Measurements from ENCODE around the gene SLC12A8.
A peak's percentile ranks its signal among the peaks of the same experiment; 100 is the strongest.

The SLC12A8 gene

GRCh38 chr3:125186800-125187598 is 25.5 kb downstream of the SLC12A8 start:
- no peak for DNase-seq

GRCh38 chr3:125186261-125186787 is 26.2 kb downstream of the SLC12A8 start:
- DNase-seq, result peak; percentile 50

GRCh38 chr3:125185805-125186204 is 26.7 kb downstream of the SLC12A8 start:
- DNase-seq, result no peak

- no peak for DNase-seq
Observed at GRCh38 chr3:125179884-125180240, 32.7 kb downstream of the SLC12A8 start.

- no peak for DNase-seq
Observed at GRCh38 chr3:125179143-125179883, 33.2 kb downstream of the SLC12A8 start.

DNA sequence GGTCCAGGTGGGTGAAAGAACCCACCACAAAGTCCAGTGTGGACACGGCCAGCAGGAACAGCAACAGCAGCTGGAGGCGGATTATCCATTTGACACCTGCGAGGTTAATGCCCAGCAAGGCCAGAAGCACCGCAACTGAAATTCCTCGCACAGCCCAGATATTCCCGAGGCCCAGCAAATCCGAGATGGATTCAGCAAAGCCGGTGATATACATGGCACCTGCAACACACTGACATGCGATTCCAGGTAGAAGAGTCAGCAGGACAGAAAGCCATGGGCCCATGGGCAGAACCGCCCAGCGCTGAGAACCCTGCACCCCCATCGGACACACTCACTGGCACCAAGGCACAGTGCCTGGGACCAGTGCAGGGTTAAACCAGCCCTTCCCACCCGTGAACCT is 34.8 kb downstream of the SLC12A8 start:
- DNase-seq, result no peak

DNA sequence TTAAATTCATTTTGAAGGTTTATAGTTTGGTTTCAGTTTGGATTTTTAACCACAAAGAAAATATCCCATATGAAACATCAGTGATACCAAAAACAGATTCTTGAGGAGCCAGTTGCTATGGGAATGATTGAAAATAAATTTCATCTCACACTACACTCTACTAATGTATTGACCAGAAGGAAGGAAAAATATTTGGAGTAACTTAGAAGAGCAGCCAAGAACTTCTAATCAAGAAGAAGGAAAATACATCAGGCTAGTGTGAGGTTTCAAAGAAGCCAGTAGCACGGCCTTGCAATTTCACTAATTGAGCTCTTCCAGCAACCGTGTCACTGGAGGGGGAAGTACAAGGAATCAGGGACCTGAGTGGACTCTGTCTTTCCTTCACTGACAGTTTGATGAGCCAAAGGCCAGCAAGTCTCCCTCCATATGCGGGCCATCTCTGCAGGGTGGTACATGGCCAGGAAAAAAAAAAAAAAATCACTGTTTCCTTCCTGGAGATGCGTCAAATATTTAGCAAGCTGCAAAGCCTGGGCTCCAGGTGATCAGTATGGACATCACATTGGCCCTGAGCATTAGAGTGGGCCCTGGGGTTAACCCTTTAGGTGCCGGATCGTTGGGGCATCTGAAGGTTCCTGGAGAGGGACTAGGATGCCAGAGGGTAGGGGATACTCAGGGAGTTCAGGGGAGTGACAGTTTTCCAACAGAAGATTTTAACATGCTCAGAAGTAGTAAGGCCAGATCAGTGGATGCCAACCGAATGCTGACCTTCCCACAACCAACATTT is 37.1 kb downstream of the SLC12A8 start:
- DNase-seq, result no peak

GRCh38 chr3:125172346-125172745 is 40.2 kb downstream of the SLC12A8 start:
- no peak for DNase-seq

DNA sequence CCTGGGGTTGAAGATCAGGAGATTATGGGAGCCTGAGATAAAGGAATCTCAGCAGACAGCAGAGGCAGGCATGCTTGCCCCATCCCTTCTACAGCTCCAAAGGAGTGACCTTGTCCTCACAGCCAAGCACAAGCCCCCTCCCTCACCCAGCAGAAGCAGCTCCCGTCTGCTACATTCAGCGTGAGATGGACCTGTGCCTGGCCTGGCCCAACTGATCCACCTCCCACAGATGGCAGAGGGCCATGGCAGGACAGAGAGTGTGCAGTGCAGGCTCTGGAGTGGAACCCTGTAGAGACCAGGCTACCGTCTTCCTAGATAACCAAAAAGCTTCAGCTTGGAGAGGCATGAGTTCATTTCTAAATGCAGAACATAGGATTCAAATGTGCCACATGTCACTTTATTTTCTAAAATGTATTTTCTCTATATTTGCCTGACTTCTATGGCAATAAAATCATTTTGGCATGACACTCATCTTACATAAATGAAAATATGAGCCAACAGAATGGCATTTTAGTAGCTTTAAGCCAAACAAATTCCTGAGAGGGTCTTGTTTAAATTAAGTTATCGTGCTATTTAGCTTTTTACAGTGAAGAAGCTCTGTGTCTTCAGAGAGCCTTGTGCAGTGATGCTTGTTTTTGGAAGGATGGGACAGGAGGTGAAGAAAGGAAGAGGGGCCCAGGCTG is 43.7 kb downstream of the SLC12A8 start:
- DNase-seq, result no peak

DNA sequence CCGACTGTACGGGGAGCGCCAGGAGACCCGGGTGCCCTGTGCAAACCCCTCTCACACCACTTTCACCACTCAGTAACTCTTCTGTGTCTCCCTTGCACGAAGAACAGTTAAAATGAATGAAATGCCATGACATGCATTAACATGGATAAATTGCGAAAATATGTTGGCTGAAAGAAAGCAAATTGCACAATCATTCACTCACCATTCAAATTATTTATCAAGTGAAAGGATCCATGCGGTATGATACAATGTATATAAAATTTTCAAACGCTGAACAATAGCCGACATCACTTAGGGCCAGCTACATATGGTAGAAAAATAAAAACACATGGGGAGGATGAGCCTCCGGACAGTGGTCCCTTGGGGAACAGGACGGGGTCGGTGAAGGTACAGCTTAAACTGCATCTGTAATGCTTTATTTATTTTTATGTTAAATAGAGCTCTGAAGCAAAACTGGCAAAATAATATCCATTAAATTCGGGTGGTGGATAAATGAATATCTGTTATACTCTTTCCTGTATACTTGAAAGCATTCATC is 45.9 kb downstream of the SLC12A8 start:
- no peak for DNase-seq

DNA sequence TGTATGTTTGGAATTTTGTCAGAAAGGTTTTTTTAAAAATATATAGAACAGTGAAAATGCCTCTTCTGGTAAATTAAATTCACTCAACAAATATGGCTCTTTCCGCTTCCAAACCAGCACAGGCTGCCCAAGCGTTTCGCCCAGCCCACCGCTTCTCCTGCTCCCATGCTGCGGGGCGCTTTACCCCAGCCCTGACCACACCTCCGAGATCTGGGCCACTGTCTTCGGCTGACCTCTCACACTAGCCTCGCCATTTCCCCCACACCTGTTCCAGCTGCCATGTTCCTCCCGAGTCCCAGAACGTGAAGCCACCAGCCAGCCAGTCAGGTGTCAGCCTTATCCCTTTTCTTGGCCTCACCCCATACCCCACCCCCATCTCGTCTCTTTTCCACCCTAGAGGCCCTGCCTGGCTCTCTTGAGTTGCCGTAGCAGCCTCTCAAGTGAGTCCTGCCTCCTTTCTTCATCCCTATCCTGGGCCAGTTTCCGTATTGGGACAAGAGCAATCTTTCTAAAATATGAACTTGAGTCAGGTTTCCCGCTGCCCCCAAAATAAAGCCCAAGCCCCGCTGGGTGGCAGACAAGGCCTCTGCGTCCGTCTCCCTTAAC is 46.5 kb downstream of the SLC12A8 start:
- DNase-seq, result no peak

GRCh38 chr3:125165189-125165947 is 47.2 kb downstream of the SLC12A8 start:
- DNase-seq, result no peak

DNA sequence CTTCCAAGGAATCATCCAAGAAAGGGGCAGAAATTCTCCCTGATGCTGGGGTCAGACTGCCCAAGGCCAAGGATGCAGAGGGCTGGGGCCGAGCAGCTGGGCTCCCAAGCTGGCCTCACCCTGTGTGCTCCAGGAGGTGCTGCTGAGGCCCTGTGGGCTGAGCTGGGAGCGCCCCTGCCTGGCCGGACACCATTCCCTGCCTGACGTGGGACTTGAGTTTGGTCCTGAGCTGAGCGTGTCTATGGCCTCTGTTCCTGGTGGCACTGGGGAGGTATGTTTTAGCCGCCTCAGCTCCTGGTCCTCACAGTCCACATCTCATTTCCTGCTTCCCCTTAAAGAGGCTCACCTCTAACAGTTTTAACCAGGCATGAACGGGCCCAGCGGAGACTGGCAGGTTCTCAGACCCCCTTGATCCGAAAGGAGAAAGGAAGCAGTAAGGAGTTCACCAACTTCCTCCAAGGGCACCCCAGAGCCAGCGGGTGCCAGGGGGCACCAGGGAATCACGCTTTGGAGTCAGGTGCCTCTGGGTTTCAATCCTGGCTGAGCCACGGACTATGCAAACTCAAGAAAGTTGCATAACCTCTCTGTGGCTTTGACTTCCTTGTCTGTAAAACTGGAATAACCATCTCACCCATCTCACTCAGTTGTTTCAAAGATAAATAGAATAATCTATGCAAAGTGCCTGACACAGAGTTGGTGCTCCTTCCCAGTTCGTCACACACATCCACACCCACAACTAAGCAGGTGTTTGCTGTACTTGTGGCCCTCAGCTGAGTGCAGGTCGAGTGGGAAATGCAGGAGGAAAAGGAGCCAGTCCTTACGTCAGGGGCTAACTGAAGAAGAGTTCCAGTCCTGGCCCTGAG is 48.6 kb downstream of the SLC12A8 start:
- DNase-seq, result no peak

GRCh38 chr3:125161607-125162219 is 50.8 kb downstream of the SLC12A8 start:
- no peak for DNase-seq

DNA sequence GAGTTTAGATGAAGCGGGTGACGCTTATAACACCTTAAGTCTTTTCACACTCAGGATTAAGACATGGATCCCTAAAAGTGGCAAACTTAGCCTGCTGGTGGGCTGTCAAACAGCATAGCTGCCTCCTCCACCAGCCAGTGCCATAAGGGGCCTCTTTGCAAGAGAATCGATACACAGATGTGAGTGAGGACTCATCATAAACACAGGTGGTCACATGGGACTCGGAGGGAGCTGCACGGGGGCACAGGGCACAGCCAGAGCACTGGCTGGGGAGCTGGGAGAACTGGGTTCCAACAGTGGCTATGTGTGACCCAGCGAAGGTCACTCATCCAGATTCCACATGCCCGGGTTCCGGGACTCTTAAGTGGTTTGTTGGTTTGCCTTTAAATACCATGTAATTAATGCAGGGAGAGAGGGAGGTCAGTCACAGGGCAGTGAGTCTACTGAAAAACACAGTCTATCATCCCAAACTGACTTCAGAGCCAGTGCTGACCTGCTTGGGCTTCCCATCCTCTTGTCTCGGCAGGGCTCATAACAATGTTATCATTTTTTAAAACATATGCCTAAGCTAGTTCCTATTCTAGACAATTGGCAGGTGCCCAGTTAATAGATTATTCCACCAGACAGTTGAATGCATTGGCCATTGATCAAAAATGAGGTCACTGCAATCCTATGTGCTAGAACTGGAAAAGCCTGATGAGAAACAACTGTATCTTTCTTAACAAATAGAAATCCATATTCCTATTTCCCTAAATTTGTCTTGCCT is 51.8 kb downstream of the SLC12A8 start:
- DNase-seq, result no peak

DNA sequence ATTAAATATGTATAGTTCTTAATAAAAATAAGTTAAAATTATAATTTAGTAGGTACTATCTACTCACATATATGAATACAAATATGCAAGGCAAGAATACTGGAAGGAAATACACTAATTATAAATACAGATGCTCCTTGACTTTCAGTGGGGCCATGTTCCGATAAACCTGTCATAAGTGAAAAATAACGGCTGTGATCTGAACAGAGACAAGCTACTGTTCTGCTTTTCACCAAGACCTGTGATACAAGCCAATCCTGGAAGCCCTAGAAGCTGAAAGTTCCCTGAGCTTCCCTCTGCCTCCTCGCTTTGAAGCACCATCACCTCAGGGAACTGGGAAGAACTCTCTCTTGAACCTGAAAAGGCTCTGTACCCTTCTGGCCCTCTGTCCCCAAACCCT is 55.4 kb downstream of the SLC12A8 start:
- no peak for DNase-seq

GRCh38 chr3:125156456-125156855 is 56.1 kb downstream of the SLC12A8 start:
- DNase-seq, result no peak

- no peak for DNase-seq
Observed at GRCh38 chr3:125154800-125155269, 57.7 kb downstream of the SLC12A8 start.

Measured in right kidney (tissue), 1 donor.